Nephron progenitor cell (in vitro differentiated cells): ENCODE results near the gene FAM136A.
A peak's percentile ranks its signal among the peaks of the same experiment; 100 is the strongest.

ENCODE experiments used
- DNase-seq: peaks from one replicate; pipeline ENCODE4 v3.0.0; 2021
- H3K27ac Mint-ChIP-seq: 2 replicates; pipeline ENCODE4 v1.8.0; 2021; ENCODE audit warnings: mild to moderate bottlenecking, moderate library complexity, mixed read lengths
- H3K27me3 Mint-ChIP-seq: 2 replicates; pipeline ENCODE4 v1.8.0; 2021; ENCODE audit warnings: mild to moderate bottlenecking, low read depth, mixed read lengths; ENCODE audit not compliant: poor library complexity
- H3K36me3 Mint-ChIP-seq: 2 replicates; pipeline ENCODE4 v1.8.0; 2021; ENCODE audit warnings: low read depth, mixed read lengths
- H3K4me1 Mint-ChIP-seq: 2 replicates; pipeline ENCODE4 v1.8.0; 2021; ENCODE audit warnings: mixed read lengths
- H3K4me3 Mint-ChIP-seq: 2 replicates; pipeline ENCODE4 v1.8.0; 2021; ENCODE audit warnings: mild to moderate bottlenecking, moderate library complexity, mixed read lengths
- H3K9me3 Mint-ChIP-seq: 2 replicates; pipeline ENCODE4 v1.8.0; 2021; ENCODE audit warnings: mild to moderate bottlenecking, moderate library complexity, mixed read lengths
- CTCF ChIP-seq: fragments of 200-600 bp; sonication (generic); IDR thresholded peaks from 2 replicates; pipeline ENCODE4 v1.5.0; 2021; ENCODE audit warnings: antibody characterized with exemption

Gene FAM136A

GRCh38 chr2:70340761-70341476, 39.1 kb upstream of the FAM136A start:
- peak; percentile 85 for TF ChIP-seq CTCF
- Mint-ChIP-seq H3K4me1 (peaks cover 12% of the 10 kb centered on the region), H3K9me3 (no peaks in the 10 kb centered on the region), H3K36me3 (no peaks in the 10 kb centered on the region), H3K27ac (no peak overlapping the region), H3K27me3 (peaks cover 27% of the 10 kb centered on the region), H3K4me3 (no peak overlapping the region)
- peak; percentile 53 for DNase-seq

- no peaks in the 10 kb centered on the region for H3K36me3 Mint-ChIP-seq
- H3K27ac Mint-ChIP-seq: no peak overlapping the region
Observed at GRCh38 chr2:70340075-70340474, 38.2 kb upstream of the FAM136A start.

GRCh38 chr2:70336552-70336951, 34.7 kb upstream of the FAM136A start:
- Mint-ChIP-seq H3K36me3 (no peaks in the 10 kb centered on the region), H3K4me3 (no peak overlapping the region), H3K27me3 (peaks cover 22% of the 10 kb centered on the region), H3K27ac (no peak overlapping the region), H3K9me3 (no peaks in the 10 kb centered on the region), H3K4me1 (peaks cover 6% of the 10 kb centered on the region)
- no peak for TF ChIP-seq CTCF
- no peak for DNase-seq

More at GRCh38 chr2:70340075-70340474, 38.2 kb upstream of the FAM136A start:
- Mint-ChIP-seq H3K9me3 (no peaks in the 10 kb centered on the region), H3K4me1 (peaks cover 12% of the 10 kb centered on the region), H3K4me3 (no peak overlapping the region), H3K27me3 (peaks cover 20% of the 10 kb centered on the region)
- no peak for DNase-seq
- no peak for TF ChIP-seq CTCF

GRCh38 chr2:70331012-70331411, 29.1 kb upstream of the FAM136A start:
- Mint-ChIP-seq H3K27me3 (peaks cover 18% of the 10 kb centered on the region), H3K27ac (no peak overlapping the region), H3K36me3 (no peaks in the 10 kb centered on the region), H3K4me3 (no peak overlapping the region), H3K9me3 (no peaks in the 10 kb centered on the region), H3K4me1 (peaks cover 6% of the 10 kb centered on the region)
- no peak for TF ChIP-seq CTCF
- DNase-seq: no peak

GRCh38 chr2:70330476-70330875, 28.6 kb upstream of the FAM136A start:
- H3K9me3 Mint-ChIP-seq: no peaks in the 10 kb centered on the region
- H3K36me3 Mint-ChIP-seq: no peaks in the 10 kb centered on the region
- no peak overlapping the region for H3K27ac Mint-ChIP-seq
- H3K27me3 Mint-ChIP-seq: peaks cover 18% of the 10 kb centered on the region
- no peak overlapping the region for H3K4me3 Mint-ChIP-seq
- TF ChIP-seq CTCF: no peak
- peaks cover 6% of the 10 kb centered on the region for H3K4me1 Mint-ChIP-seq
- DNase-seq: no peak
